Peyer's patch (tissue), 4 donors: Measurements from ENCODE around the gene NODAL. TPM values are rescaled to one million over a fixed set of nuclear protein-coding genes. Genes with fewer than 3 reads are reported as not detected.
A peak's percentile ranks its signal among the peaks of the same experiment; 100 is the strongest.

Experiments used
- DNase-seq, 3 donors: peaks; one replicate each; pipeline ENCODE4 v3.0.0-alpha.2; 2017 to 2019
- H3K27ac ChIP-seq, 4 donors: fragments of 200-600 bp; sonication (generic); one replicate each; pipeline ENCODE4 v1.5.1; 2016 to 2019
- H3K27me3 ChIP-seq, 2 donors: fragments of 200-600 bp; sonication (generic); one replicate each; pipeline ENCODE4 v1.5.1; 2019
- H3K36me3 ChIP-seq, 3 donors: fragments of 200-600 bp; sonication (generic); one replicate each; pipeline ENCODE4 v1.5.1; 2016 to 2019
- H3K4me1 ChIP-seq, 4 donors: fragments of 200-600 bp; sonication (generic); one replicate each; pipeline ENCODE4 v1.5.1; 2016 to 2019
- H3K4me3 ChIP-seq, 4 donors: fragments of 200-600 bp; sonication (generic); 1 replicate in 3 of 4; 2 replicates in 1 of 4; pipeline ENCODE4 v1.5.1; 2016 to 2019; ENCODE audit warnings: mild to moderate bottlenecking in 1 of 4
- H3K9me3 ChIP-seq, 4 donors: fragments of 200-600 bp; sonication (generic); one replicate each; pipeline ENCODE4 v1.5.1; 2016 to 2019; ENCODE audit warnings: mild to moderate bottlenecking in 1 of 4
- POLR2A ChIP-seq, 2 donors: fragments of 450-650 bp; IDR thresholded peaks; one replicate each; pipeline ENCODE4 v1.5.1; 2017; ENCODE audit warnings: antibody characterized with exemption in 2 of 2, mild to moderate bottlenecking in 2 of 2, moderate library complexity in 2 of 2
- total RNA-seq, 4 donors: library from RNA; depleted of rRNA; stranded (reverse); fragments of >200 nt; gene quantifications; one replicate each; pipeline ENCODE4 v1.1.0, GENCODE V29; 2016
- TF ChIP-seq, protein P1 (sequence below), 6 experiments: fragments of 450-650 bp in 4 of 6; fragments of 200-600 bp in 2 of 6; sonication (generic) in 1 of 6; IDR thresholded peaks; one replicate each; pipeline ENCODE4 v1.5.1; 2017 to 2019; ENCODE audit warnings: antibody characterized with exemption in 6 of 6, mild to moderate bottlenecking in 3 of 6, moderate library complexity in 1 of 6

The NODAL gene
- total RNA-seq, 4 donors from 2014 or later: not detected

DNA sequence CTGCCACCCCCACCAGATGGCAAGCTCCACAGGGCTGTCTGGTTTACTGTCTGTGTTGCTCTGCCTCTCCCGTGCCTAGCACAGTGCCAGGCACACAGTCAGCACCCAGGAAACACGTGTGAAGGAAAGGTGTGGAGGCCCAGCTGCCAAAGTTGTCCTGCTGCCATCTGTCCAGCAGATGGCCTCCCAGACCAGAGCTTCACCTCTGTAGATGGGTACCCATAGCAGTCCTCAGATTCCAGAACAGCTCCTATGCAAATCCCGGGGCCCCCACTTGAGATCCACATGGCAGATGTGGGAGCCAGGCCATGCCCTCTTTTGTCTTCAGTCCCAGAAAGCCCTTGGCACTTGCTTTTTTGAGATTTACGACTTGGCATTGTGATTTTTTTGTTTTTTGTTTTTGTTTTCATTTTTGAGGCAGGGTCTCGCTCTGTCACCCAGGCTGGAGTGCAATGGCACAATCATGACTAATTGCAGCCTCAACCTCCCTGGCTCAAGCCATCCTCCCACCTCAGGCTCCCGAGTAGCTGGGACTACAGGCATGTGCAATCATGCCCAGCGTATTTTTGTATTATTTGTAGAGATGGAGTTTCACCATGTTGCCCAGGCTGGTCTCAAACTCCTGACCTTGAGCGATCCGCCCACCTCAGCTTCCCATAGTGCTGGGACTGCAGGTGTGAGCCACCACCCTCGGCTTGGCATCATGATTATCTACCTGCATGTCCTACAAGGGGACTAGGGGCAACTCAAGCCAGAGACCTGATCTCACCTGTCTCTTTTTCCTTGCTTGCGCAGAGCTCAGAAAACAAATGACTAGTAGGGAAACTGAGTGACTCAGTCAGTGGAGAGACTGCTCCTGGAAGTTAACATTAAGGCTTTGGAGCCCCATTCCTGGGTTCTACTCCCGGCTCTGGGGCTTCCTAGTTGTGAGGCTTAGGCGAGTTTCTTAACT, 20.2 kb upstream of the NODAL start:
- TF ChIP-seq POLR2A (IDR thresholded peaks at IDR 0.05): no peak
- TF ChIP-seq, protein P1, sequence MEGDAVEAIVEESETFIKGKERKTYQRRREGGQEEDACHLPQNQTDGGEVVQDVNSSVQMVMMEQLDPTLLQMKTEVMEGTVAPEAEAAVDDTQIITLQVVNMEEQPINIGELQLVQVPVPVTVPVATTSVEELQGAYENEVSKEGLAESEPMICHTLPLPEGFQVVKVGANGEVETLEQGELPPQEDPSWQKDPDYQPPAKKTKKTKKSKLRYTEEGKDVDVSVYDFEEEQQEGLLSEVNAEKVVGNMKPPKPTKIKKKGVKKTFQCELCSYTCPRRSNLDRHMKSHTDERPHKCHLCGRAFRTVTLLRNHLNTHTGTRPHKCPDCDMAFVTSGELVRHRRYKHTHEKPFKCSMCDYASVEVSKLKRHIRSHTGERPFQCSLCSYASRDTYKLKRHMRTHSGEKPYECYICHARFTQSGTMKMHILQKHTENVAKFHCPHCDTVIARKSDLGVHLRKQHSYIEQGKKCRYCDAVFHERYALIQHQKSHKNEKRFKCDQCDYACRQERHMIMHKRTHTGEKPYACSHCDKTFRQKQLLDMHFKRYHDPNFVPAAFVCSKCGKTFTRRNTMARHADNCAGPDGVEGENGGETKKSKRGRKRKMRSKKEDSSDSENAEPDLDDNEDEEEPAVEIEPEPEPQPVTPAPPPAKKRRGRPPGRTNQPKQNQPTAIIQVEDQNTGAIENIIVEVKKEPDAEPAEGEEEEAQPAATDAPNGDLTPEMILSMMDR (IDR thresholded peaks at IDR 0.05): peak; percentile 58 to 77 (median 68)
- peak; percentile 62 to 72 (median 66) for DNase-seq
- no peaks in the 10 kb centered on the region for H3K27me3 ChIP-seq

DNA sequence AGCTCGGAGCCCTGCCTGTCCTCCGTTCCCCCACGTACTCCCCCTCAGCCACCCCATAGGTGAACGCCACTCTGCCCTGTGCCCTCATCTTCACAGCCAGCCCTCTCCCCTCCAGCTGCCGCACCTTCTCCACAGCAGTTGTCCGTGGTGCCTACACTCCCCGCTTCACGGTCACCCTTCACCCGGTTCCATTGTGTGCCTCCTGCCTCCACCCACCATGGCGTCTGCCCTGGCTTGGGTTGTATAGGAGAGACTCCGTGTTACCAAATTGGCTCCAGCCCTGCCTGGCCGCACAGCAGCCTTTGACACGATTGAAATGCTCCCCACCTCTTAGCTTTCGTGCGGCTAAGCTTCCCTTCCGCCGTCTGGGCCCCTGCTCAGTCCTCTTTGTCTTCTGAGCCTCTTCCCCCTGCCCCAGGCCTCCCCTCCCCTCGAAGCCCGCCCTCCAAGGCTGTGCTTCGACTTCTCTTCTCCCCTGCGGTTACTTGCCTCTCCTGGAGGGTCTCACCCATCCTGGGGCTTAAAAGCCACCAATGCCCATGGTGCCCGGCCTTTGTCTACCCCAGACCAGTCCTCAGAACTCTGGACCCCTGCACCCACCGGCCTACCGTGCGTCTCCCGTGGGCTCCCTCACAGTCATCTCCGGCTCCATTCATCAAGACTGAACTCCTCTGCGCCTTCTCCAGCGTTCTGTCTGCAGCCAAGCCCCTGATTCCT, 18.5 kb upstream of the NODAL start:
- no peak for DNase-seq
- H3K4me3 ChIP-seq: no peak overlapping the region
- H3K27me3 ChIP-seq: no peaks in the 10 kb centered on the region
- no peak for TF ChIP-seq POLR2A (IDR thresholded peaks at IDR 0.05)
- TF ChIP-seq, protein P1 (IDR thresholded peaks at IDR 0.05): no peak
- H3K4me1 ChIP-seq: peaks cover 0 to 17% (median 10%) of the 10 kb centered on the region in 4 donors
- peak overlapping the region in 1 of 4 donors; percentile 68 for H3K27ac ChIP-seq
- H3K9me3 ChIP-seq: no peaks in the 10 kb centered on the region
- H3K36me3 ChIP-seq: no peaks in the 10 kb centered on the region

More for the DNA sequence above, 20.2 kb upstream of the NODAL start:
- Histone ChIP-seq H3K9me3 (no peaks in the 10 kb centered on the region), H3K4me3 (no peak overlapping the region), H3K27ac (no peak overlapping the region), H3K4me1 (peaks cover 0 to 17% (median 10%) of the 10 kb centered on the region in 4 donors), H3K36me3 (no peaks in the 10 kb centered on the region)

GRCh38 chr10:70459061-70459773, 17.7 kb upstream of the NODAL start:
- Histone ChIP-seq H3K4me3 (peak overlapping the region in 1 of 4 donors; percentile 39), H3K27ac (peak overlapping the region in 2 of 4 donors; percentile 0 to 68), H3K4me1 (peaks cover 0 to 17% (median 10%) of the 10 kb centered on the region in 4 donors)

DNA sequence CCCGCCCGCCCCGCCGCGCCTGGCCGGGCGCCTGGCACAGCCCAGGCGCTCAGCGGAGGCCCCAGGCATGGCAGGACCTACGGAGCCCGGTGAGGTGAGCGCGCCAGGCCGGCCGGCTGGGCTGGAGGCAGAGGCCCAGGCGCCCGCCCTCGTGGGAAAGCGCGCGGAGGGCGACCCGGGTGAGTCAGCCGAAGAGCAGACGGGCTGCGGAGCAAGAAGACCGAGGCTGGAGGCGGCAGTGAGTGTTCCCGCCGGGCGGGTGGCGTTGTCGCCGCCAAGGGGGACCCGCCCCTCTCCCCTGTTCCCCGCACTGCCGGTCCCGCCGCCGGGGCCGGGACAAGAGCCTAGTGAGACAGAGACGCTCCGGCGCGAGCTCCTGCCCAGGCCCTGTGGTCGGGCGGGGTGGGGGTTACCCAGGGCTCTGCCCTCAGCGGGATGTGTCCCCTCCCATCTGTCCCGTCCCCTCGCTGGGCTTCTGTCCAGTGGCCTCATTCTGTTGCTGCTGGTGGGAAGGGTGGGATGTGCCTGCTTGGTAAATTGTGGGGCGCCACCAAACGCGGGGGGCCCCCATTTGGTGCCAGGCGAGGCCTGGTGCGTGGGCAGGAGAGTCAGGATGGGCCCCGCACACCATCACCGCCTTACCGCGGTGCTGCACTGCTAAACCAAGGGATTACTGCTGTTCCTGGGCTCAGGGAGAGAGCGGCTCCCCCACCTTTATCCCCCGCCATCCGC, 17.0 kb upstream of the NODAL start:
- H3K36me3 ChIP-seq: no peaks in the 10 kb centered on the region

More at GRCh38 chr10:70459061-70459773, 17.7 kb upstream of the NODAL start:
- Histone ChIP-seq H3K27me3 (no peaks in the 10 kb centered on the region), H3K36me3 (no peaks in the 10 kb centered on the region), H3K9me3 (no peaks in the 10 kb centered on the region)
- TF ChIP-seq POLR2A (IDR thresholded peaks at IDR 0.05): no peak
- TF ChIP-seq, protein P1 (IDR thresholded peaks at IDR 0.05): no peak
- no peak for DNase-seq

More for the DNA sequence above, 17.0 kb upstream of the NODAL start:
- Histone ChIP-seq H3K27me3 (no peaks in the 10 kb centered on the region), H3K9me3 (no peaks in the 10 kb centered on the region), H3K4me3 (peak overlapping the region in 3 of 4 donors; percentile 6 to 39 (median 39)), H3K27ac (peak overlapping the region in 3 of 4 donors; percentile 0 to 68 (median 31)), H3K4me1 (peaks cover 0 to 17% (median 10%) of the 10 kb centered on the region in 4 donors)
- TF ChIP-seq, protein P1 (IDR thresholded peaks at IDR 0.05): peak in 1 of 6 experiments; percentile 1
- TF ChIP-seq POLR2A (IDR thresholded peaks at IDR 0.05): no peak
- peak; percentile 18 to 68 (median 63) for DNase-seq
